Activated naive CD4-positive, alpha-beta T cell (primary cell): ENCODE results near the gene PSMB9.

Experiments
- DNase-seq, 4 experiments: peaks; one replicate each; lab custom pipeline; 2025; lab: John Stamatoyannopoulos, UW

Gene PSMB9

DNA sequence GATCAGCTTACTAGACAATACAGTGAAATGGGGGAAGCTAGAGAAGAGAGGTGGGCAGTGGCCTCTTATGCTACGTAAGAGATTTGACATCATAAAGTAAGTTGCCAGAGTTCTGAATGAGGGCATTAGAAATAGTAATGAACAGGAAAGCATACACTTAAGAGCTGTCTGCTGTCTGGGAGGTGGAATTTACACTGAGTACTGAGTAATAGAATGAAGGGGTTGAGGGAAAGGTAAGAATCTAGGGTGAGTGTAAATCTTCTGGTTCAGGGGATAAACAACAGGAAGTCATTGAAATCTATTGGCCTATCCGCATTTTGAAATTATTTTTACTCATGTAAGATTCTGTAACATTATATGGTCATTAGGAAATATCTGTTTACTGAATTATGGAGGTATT is 51.1 kb downstream of the PSMB9 start:
- DNase-seq, result no peak

DNA sequence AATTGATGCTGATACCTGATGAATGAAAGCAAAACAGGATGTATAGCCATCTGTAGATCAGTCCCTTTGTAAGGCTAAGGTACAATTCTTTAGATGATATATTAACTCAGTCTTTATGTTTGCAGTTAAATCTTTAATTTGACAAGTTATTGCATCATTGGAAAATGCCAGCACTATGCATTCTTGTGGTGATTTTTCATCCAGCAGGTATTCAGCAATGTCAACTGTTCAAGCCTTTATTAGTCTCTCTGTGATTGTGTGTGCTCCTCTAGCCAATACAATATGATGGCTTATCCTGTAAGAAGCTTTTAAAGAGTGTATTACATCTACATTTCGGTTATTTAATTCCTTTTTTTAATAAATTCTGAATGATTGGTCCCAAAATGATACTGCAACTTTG is 52.5 kb downstream of the PSMB9 start:
- DNase-seq, result no peak

DNA sequence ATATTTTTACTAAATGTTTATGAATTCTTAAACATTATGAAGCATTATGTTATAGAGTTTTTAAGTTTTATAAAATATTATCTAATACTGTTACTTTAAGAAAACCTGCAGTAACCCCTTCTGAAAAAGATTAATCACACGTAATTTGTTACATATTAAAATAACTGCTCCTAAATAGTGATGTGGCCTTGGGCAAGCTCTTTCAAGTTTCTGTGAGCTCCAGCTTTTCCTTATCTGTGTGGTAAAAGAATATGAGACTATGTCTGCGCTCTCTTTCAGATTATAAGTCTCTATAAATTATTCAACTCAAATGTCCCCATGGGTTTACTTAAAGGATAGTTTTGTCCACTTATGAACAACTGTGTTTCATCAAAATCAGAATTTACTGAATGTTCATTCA is 54.9 kb downstream of the PSMB9 start:
- DNase-seq, result no peak
